GM23248 (cell line): ENCODE measurements around the gene ITSN2. TPM values are rescaled to one million over a fixed set of nuclear protein-coding genes. Genes with fewer than 3 reads are reported as not detected.

Experiments used
- DNase-seq: peaks from one replicate; pipeline ENCODE4 v3.0.0-alpha.2; 2015
- H2AFZ ChIP-seq: fragments of 200-600 bp; sonication (generic); 2 replicates; pipeline ENCODE4 v1.6.1; 2016; ENCODE audit warnings: antibody characterized with exemption
- H3F3A ChIP-seq: fragments of 200-600 bp; sonication (generic); 2 replicates; pipeline ENCODE4 v1.6.1; 2016; ENCODE audit warnings: mild to moderate bottlenecking, antibody characterized with exemption, mixed run types; ENCODE audit not compliant: insufficient read depth
- H3K27ac ChIP-seq: fragments of 200-600 bp; sonication (generic); 2 replicates; pipeline ENCODE4 v1.5.1; 2016; ENCODE audit warnings: mild to moderate bottlenecking
- H3K27me3 ChIP-seq: fragments of 200-600 bp; sonication (generic); replicated peaks from 2 replicates; pipeline ENCODE4 v1.6.1; 2016; ENCODE audit warnings: mild to moderate bottlenecking; ENCODE audit not compliant: insufficient read depth
- H3K36me3 ChIP-seq: fragments of 200-600 bp; sonication (generic); 2 replicates; pipeline ENCODE4 v1.6.1; 2016; ENCODE audit warnings: low read depth, mild to moderate bottlenecking
- H3K4me1 ChIP-seq: fragments of 200-600 bp; sonication (generic); 2 replicates; pipeline ENCODE4 v1.6.1; 2016; ENCODE audit warnings: mild to moderate bottlenecking; ENCODE audit not compliant: insufficient read depth
- H3K4me2 ChIP-seq: fragments of 200-600 bp; sonication (generic); one replicate; pipeline ENCODE4 v1.6.1; 2016; ENCODE audit warnings: mild to moderate bottlenecking; ENCODE audit not compliant: unreplicated experiment
- H3K4me3 ChIP-seq: fragments of 200-600 bp; sonication (generic); 2 replicates; pipeline ENCODE4 v1.5.1; 2016; ENCODE audit warnings: mild to moderate bottlenecking
- H3K79me2 ChIP-seq: fragments of 200-600 bp; sonication (generic); 2 replicates; pipeline ENCODE4 v1.6.1; 2016; ENCODE audit warnings: mild to moderate bottlenecking; ENCODE audit not compliant: insufficient read depth
- H3K9ac ChIP-seq: fragments of 200-600 bp; sonication (generic); 2 replicates; pipeline ENCODE4 v1.6.1; 2016; ENCODE audit warnings: mild to moderate bottlenecking
- H3K9me2 ChIP-seq: fragments of 200-600 bp; sonication (generic); 2 replicates; pipeline ENCODE4 v1.6.1; 2016; ENCODE audit warnings: mixed run types, mild to moderate bottlenecking, moderate library complexity; ENCODE audit not compliant: insufficient read depth
- H3K9me3 ChIP-seq: fragments of 200-600 bp; sonication (generic); one replicate; pipeline ENCODE4 v1.6.1; 2017; ENCODE audit warnings: low read depth
- H4K20me1 ChIP-seq: fragments of 200-600 bp; sonication (generic); 2 replicates; pipeline ENCODE4 v1.6.0; 2016; ENCODE audit not compliant: insufficient read depth
- EZH2 ChIP-seq: fragments of 200-600 bp; sonication (generic); IDR thresholded peaks from 2 replicates; pipeline ENCODE4 v1.6.1; 2018; ENCODE audit warnings: antibody characterized with exemption, mild to moderate bottlenecking; ENCODE audit not compliant: insufficient read depth, poor library complexity, severe bottlenecking
- EZH2phosphoT487 ChIP-seq: fragments of 200-600 bp; sonication (generic); IDR thresholded peaks from 2 replicates; pipeline ENCODE4 v1.6.1; 2018; ENCODE audit warnings: antibody characterized with exemption, moderate library complexity, mild to moderate bottlenecking, low read depth; ENCODE audit not compliant: insufficient read depth
- WGBS, 2 experiments: methylation state at CpG; one replicate each; pipeline ENCODE4 v1.1.6; 2015 to 2017; ENCODE audit warnings: low lambda C conversion rate in 2 of 2, low coverage in 1 of 2; ENCODE audit errors: missing lambda C conversion rate in 2 of 2; 5-methylcytosine and 5-hydroxymethylcytosine counted together
- in situ Hi-C: fragments of 300-500 bp; cut with MboI; formaldehyde crosslinking; loops from 2 replicates; pipeline ENCODE4 v1.15.0; 2020
- polyA plus RNA-seq: library from polyadenylated mRNA; unstranded; fragments of >200 nt; fragmentation: Nextera tagmentation; extraction: Ambion mirVana; gene quantifications from 2 replicates; pipeline ENCODE4 v1.2.1, GENCODE V29; 2016
- total RNA-seq: library from RNA; depleted of rRNA; stranded (reverse); fragments of >200 nt; shearing (Covaris generic); gene quantifications from 2 replicates; pipeline ENCODE4 v1.2.3, GENCODE V29; 2014

ITSN2 gene
- total and polyA plus RNA-seq, 2 experiments from 2014 or later: 12.9 to 19.2 TPM

GRCh38 chr2:24220554-24221291 is 139.6 kb downstream of the ITSN2 start:
- Histone ChIP-seq H3K36me3 (no peaks in the 10 kb centered on the region), H4K20me1 (no peaks in the 10 kb centered on the region), H3K9me3 (no peaks in the 10 kb centered on the region), H3K79me2 (no peaks in the 10 kb centered on the region), H3K4me1 (no peaks in the 10 kb centered on the region), H3K9ac (no peak overlapping the region), H3K4me2 (no peak overlapping the region), H3F3A (no peaks in the 10 kb centered on the region), H2AFZ (no peak overlapping the region), H3K27me3 (no peaks in the 10 kb centered on the region), H3K27ac (no peak overlapping the region), H3K4me3 (no peak overlapping the region), H3K9me2 (no peaks in the 10 kb centered on the region)
- no peak for DNase-seq
- in situ Hi-C loops: no loop called here
- 95% methylated on average over 20 of the region's 20 CpGs for WGBS, 2 experiments
- TF ChIP-seq EZH2 (no peak), EZH2phosphoT487 (no peak)

- no peak for DNase-seq
- Histone ChIP-seq H3K9me2 (no peaks in the 10 kb centered on the region), H3K27ac (no peak overlapping the region), H3K4me1 (no peaks in the 10 kb centered on the region), H3K9me3 (no peaks in the 10 kb centered on the region), H4K20me1 (no peaks in the 10 kb centered on the region), H3K4me3 (no peak overlapping the region), H3K36me3 (no peaks in the 10 kb centered on the region; the same call in 1 of the 2 replicates), H3K9ac (no peak overlapping the region), H3K79me2 (no peaks in the 10 kb centered on the region), H3K4me2 (no peak overlapping the region), H3K27me3 (no peaks in the 10 kb centered on the region), H2AFZ (no peak overlapping the region), H3F3A (no peaks in the 10 kb centered on the region)
- TF ChIP-seq EZH2phosphoT487: no peak
- no peak for TF ChIP-seq EZH2
- 95 to 99% methylated on average over 3 of the region's 3 CpGs for WGBS, 2 experiments
- in situ Hi-C loops: no loop called here
Observed at GRCh38 chr2:24214880-24215279, 145.5 kb downstream of the ITSN2 start.

GRCh38 chr2:24211408-24211807 is 148.9 kb downstream of the ITSN2 start:
- in situ Hi-C loops: no loop called here
- Histone ChIP-seq H3K27me3 (no peaks in the 10 kb centered on the region), H2AFZ (no peak overlapping the region), H3K9me2 (no peaks in the 10 kb centered on the region), H3K36me3 (no peaks in the 10 kb centered on the region; the same call in 1 of the 2 replicates), H3K4me2 (no peak overlapping the region), H3K9ac (no peak overlapping the region), H3F3A (no peaks in the 10 kb centered on the region), H3K27ac (no peak overlapping the region), H3K9me3 (no peaks in the 10 kb centered on the region), H3K79me2 (no peaks in the 10 kb centered on the region), H3K4me1 (no peaks in the 10 kb centered on the region), H4K20me1 (no peaks in the 10 kb centered on the region), H3K4me3 (no peak overlapping the region)
- DNase-seq: no peak
- TF ChIP-seq EZH2 (no peak), EZH2phosphoT487 (no peak)
- WGBS, 2 experiments: 63 to 66% methylated on average over 7 of the region's 7 CpGs

- in situ Hi-C loops: no loop called here
- Histone ChIP-seq H4K20me1 (no peaks in the 10 kb centered on the region), H3K79me2 (no peaks in the 10 kb centered on the region), H3K9me3 (no peaks in the 10 kb centered on the region), H3K27me3 (no peaks in the 10 kb centered on the region), H3K9ac (no peak overlapping the region), H2AFZ (no peak overlapping the region), H3K36me3 (no peaks in the 10 kb centered on the region; the same call in 1 of the 2 replicates), H3F3A (no peaks in the 10 kb centered on the region), H3K4me3 (no peak overlapping the region), H3K27ac (no peak overlapping the region), H3K9me2 (no peaks in the 10 kb centered on the region), H3K4me2 (no peak overlapping the region), H3K4me1 (no peaks in the 10 kb centered on the region)
- 95% methylated on average over 19 to 21 of the region's 21 CpGs for WGBS, 2 experiments
- no peak for DNase-seq
- no peak for TF ChIP-seq EZH2phosphoT487
- TF ChIP-seq EZH2: no peak
Observed at GRCh38 chr2:24210723-24211122, 149.6 kb downstream of the ITSN2 start.
